HG03457 (cell line): ENCODE results near the gene KLK5.

Experiments
- ATAC-seq: cut with Tn5 transposase; IDR thresholded peaks from one replicate; pipeline ENCODE4 v1.9.1; 2021; ENCODE audit warnings: moderate number of reproducible peaks; ENCODE audit not compliant: unreplicated experiment

The KLK5 gene

GRCh38 chr19:50925734-50926133 is 27.1 kb downstream of the KLK5 start:
- no peak for ATAC-seq

- ATAC-seq = no peak
Observed at GRCh38 chr19:50924586-50924985, 28.3 kb downstream of the KLK5 start.

- ATAC-seq = no peak
Observed at GRCh38 chr19:50922317-50922853, 30.5 kb downstream of the KLK5 start.

GRCh38 chr19:50921426-50922316 is 31.2 kb downstream of the KLK5 start:
- no peak for ATAC-seq

GRCh38 chr19:50916069-50916468 is 36.8 kb downstream of the KLK5 start:
- ATAC-seq = no peak

- no peak for ATAC-seq
Observed at GRCh38 chr19:50912727-50913716, 39.8 kb downstream of the KLK5 start.

- no peak for ATAC-seq
Observed at GRCh38 chr19:50912102-50912599, 40.7 kb downstream of the KLK5 start.

- ATAC-seq = no peak
Observed at GRCh38 chr19:50911206-50912101, 41.4 kb downstream of the KLK5 start, which contains the start of gene KLK4. Gene KLK4 (minus strand): TSS chr19:50911395. CDS start chr19:50910738, 657 bp downstream.

- no peak for ATAC-seq
Observed at GRCh38 chr19:50910722-50911121, 42.1 kb downstream of the KLK5 start.

- no peak for ATAC-seq
Observed at GRCh38 chr19:50909240-50910070, 43.4 kb downstream of the KLK5 start.

GRCh38 chr19:50908336-50908735 is 44.5 kb downstream of the KLK5 start:
- ATAC-seq = no peak

- no peak for ATAC-seq
Observed at GRCh38 chr19:50906217-50906616, 46.6 kb downstream of the KLK5 start.

- ATAC-seq = no peak
Observed at GRCh38 chr19:50902640-50903039, 50.2 kb downstream of the KLK5 start.

GRCh38 chr19:50899569-50899968 is 53.3 kb downstream of the KLK5 start:
- ATAC-seq = no peak

- ATAC-seq = no peak
Observed at GRCh38 chr19:50898018-50898417, 54.8 kb downstream of the KLK5 start.

- peak; percentile 26 for ATAC-seq
Observed at GRCh38 chr19:50897612-50898011, 55.2 kb downstream of the KLK5 start.

- peak; percentile 24 for ATAC-seq
Observed at GRCh38 chr19:50897191-50897607, 55.6 kb downstream of the KLK5 start.

GRCh38 chr19:50896591-50897190 is 56.1 kb downstream of the KLK5 start:
- peak; percentile 63 for ATAC-seq
